Activated effector memory CD4-positive, alpha-beta T cell treated with Interleukin-2 at 50 U/mL for 16 hours (primary cell): ENCODE measurements around the gene HPS5.

Experiments
- DNase-seq: peaks from one replicate; pipeline ENCODE4 v3.0.0-alpha.2; 2020

HPS5 gene

DNA sequence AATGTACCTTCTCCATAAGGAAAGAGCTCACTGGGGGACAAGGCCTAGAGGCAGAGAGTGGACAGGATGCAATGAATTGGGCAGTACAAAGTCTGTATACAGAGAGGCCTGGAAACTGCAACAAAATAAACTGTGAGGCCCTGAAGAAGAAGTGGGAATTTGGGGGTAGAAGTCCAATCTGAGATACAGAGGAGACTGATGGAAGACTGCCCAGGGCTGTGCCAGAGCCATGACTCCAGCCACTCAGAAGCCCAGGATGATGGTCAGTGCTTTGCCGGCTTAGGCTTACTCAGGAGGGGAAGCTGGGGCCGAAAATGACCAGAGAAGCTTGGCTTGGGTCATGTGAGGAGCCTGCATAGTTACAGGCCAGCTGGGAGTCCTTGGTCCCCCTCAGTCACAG lies 91.1 kb downstream of the HPS5 start:
- no peak for DNase-seq

DNA sequence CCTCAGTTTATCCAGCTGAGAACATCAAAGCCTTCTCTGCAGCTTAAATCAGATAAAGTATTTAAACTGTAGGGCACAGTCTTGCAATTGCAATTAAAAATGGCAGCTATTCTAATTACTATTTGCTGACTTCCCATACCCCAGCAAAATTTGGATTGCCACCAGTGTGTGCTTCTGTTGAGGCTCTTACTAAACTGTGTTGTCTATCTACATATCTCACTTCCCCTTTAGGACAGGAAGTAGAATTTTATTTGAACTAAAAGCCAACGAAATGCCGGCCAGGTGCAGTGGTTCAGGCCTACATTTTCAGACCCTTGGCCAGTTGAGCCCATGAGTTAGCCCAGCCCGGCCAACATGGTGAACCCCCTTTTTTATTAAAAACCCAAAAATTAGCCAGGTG lies 92.4 kb downstream of the HPS5 start:
- no peak for DNase-seq
